ENCODE data around the gene TTLL13. TPM values are rescaled to one million over a fixed set of nuclear protein-coding genes. Genes with fewer than 3 reads are reported as not detected.

TTLL13 gene
- total RNA-seq, 1 donor from 2014 or later = 1.4 TPM

GRCh38 chr15:90214553-90215196, 34.7 kb upstream of the TTLL13 start:
- intact Hi-C loops (cut with micrococcal nuclease) = no loop called here

DNA sequence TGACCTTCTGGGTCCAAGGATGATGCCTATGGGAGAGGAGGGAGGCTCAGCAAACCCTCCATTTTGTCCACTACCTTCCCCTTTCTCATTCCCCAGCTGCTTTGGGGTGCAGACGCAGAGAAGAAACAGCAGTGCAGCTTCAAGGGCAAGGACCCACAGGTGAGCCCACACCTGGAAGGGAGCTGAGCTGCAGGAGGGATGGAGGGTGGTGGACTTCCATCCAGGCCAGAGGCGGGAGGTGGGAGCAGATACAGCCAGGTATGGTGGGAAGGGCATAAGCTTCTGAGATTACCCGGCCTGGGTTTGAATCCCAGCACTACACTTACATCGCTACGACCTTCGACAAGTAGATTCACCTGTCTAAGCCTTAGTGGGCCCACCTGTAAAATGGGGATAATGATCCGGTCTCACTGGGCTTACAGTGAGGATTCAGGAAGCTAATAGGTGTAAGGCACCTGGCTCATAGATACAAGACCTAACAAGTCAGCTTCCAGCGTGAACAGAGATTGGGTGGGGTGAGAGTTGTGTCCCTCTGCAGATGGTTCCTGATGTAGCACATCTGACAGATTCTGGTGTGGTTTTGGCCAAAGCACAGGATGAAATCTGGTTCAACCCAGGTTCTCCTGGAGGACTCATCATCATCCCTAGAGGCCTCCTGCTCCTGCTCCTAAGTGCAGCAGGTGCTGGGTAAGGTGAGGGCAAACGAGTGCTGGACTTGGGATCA, 31.5 kb upstream of the TTLL13 start:
- intact Hi-C loops (cut with micrococcal nuclease) = no loop called here

DNA sequence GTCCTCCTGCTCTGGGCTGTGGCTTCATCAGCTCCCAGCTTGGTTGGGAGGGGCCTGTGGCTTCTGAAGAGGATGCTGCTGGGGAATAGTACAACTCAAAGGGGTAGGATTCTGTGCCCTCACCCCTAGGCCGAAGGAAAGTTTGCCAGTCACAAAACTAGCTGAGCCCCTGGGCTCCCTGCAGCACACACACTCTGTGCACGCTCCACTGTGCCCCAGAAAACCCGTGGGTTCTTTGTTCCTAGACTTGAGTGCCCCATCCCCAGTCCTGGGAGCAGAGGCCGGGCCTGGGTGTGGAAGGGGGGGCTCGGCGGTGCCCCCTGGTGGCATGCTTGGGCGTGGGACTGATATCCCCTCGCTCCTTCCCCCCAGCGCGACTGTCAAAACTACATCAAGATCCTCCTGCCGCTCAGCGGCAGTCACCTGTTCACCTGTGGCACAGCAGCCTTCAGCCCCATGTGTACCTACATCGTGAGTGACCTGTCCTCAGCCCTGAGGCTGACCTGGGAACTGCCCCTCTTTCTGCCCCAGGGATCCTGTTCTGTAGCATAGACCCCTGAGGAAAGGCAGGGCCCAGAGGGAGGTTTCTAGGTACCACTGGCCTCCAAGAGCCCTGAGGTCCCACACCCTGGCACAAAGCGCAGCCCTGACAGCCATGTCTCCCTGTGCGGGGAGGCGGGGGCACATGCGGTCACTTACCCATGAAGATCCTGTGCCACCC, 29.8 kb upstream of the TTLL13 start:
- intact Hi-C loops (cut with micrococcal nuclease) = loop anchor here (1.0 kb wide), 1 partner anchor 76 kb away; no protein-coding TSS in a partner anchor

DNA sequence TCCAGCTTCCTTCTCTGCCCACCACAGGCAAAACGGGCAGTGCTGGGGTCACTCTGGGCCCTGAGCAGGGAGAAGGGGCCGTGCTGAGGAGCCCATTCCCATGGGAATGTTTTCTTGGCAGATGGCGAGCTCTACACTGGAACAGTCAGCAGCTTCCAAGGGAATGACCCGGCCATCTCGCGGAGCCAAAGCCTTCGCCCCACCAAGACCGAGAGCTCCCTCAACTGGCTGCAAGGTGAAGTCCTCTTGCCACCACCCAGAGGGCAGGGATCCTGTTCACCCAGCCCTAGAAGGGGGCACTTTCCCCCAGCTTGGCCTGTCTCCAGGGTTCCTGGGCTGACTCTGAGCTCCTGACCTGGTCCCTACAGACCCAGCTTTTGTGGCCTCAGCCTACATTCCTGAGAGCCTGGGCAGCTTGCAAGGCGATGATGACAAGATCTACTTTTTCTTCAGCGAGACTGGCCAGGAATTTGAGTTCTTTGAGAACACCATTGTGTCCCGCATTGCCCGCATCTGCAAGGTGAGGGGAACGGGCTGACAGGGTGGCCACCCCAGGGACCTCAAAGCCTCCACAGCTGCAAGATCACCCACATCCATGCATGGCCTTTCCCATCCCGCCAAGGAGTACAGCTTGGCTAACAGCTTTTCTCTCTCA, 28.0 kb upstream of the TTLL13 start:
- intact Hi-C loops (cut with micrococcal nuclease) = no loop called here

GRCh38 chr15:90222547-90222946, 26.8 kb upstream of the TTLL13 start:
- intact Hi-C loops (cut with micrococcal nuclease) = no loop called here

DNA sequence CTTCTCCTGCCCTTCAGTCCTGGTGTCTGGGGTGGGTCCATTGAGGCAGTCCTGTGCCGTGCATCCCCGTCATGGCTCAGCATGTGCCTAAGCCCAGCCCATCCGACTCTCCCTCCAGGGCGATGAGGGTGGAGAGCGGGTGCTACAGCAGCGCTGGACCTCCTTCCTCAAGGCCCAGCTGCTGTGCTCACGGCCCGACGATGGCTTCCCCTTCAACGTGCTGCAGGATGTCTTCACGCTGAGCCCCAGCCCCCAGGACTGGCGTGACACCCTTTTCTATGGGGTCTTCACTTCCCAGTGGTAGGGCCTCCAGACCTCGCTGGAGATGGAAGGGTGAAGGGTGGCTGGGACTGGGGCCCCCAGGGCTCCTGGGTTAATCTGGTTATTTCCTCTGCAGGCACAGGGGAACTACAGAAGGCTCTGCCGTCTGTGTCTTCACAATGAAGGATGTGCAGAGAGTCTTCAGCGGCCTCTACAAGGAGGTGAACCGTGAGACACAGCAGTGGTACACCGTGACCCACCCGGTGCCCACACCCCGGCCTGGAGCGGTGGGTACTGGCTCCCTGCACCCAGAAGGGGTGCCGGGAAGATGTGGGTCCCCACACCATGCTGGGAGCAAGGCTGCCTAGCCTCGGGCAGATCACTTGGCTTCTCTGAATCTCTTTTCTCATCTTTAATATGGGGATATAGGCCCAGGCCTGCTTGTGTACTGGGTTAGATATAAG, 25.8 kb upstream of the TTLL13 start:
- intact Hi-C loops (cut with micrococcal nuclease) = no loop called here

GRCh38 chr15:90225047-90225446, 24.3 kb upstream of the TTLL13 start:
- intact Hi-C loops (cut with micrococcal nuclease) = no loop called here

DNA sequence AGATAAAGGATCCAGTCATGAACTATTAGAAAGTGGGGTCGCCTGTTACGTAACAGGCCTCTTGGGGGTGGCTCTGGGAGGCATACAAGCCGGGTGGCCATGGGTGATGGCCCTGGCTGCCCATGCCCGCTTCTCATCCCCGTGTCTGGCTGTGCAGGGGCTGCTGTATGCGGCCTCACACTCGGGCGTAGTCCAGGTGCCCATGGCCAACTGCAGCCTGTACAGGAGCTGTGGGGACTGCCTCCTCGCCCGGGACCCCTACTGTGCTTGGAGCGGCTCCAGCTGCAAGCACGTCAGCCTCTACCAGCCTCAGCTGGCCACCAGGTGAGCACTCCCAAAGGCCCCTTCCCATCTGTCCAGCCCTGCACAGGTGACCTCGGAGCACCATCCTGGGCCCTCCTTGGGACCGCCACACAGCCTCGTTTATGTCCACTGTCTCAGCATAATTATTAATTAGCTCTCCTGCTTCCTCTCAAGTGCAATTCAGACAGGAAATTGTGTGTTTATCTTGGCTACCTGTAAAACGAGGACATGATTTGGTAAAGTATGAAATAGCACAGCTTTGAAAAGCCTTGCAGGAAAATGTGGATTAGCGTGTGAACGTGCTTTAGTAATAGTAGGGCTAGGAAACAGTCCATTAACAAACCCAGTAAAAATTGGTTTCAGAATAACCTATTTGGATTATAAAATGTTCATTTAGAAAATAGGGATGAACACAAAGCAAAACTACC, 23.7 kb upstream of the TTLL13 start:
- intact Hi-C loops (cut with micrococcal nuclease) = no loop called here

DNA sequence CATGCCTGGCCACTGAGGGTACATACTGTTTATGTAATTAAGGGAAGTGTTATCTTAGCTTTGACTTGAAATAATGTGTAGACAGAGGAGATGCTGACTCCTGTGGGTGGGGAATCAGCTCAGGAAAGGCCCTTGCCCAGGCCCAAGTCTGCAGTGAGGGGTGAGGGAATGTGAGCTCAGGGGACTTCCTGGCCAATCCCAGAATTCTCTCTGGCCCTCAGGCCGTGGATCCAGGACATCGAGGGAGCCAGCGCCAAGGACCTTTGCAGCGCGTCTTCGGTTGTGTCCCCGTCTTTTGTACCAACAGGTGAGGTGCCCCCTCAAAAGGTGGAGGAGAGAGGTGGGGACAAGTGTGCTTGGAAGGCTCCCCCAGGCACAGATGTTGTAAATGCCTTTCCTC, 22.0 kb upstream of the TTLL13 start:
- intact Hi-C loops (cut with micrococcal nuclease) = no loop called here

- intact Hi-C loops (cut with micrococcal nuclease) = no loop called here
Observed at GRCh38 chr15:90227816-90228772, 21.3 kb upstream of the TTLL13 start.

- intact Hi-C loops (cut with micrococcal nuclease) = no loop called here
Observed at GRCh38 chr15:90228960-90229359, 20.4 kb upstream of the TTLL13 start.

- intact Hi-C loops (cut with micrococcal nuclease) = loop anchor here (5.0 to 10.0 kb wide), 6 partner anchors 172 to 895 kb away; partner anchors contain the start of genes AP3S2, POLG, TICRR and VPS33B
Observed at GRCh38 chr15:90230071-90230494, 19.3 kb upstream of the TTLL13 start.

GRCh38 chr15:90230610-90231009, 18.7 kb upstream of the TTLL13 start:
- intact Hi-C loops (cut with micrococcal nuclease) = loop anchor here (1.0 to 10.0 kb wide), 8 partner anchors 87 to 896 kb away; partner anchors contain the start of genes AP3S2, POLG, TICRR and VPS33B

GRCh38 chr15:90231028-90232017, 18.0 kb upstream of the TTLL13 start:
- intact Hi-C loops (cut with micrococcal nuclease) = loop anchor here (1.0 to 10.0 kb wide), 9 partner anchors 88 to 897 kb away; partner anchors contain the start of genes AP3S2, BLM, POLG and TICRR

GRCh38 chr15:90232196-90232595, 17.2 kb upstream of the TTLL13 start:
- intact Hi-C loops (cut with micrococcal nuclease) = loop anchor here (2.0 to 10.0 kb wide), 7 partner anchors 170 to 897 kb away; partner anchors contain the start of genes AP3S2, BLM, POLG and TICRR

GRCh38 chr15:90232941-90233386, 16.4 kb upstream of the TTLL13 start:
- intact Hi-C loops (cut with micrococcal nuclease) = loop anchor here (2.0 to 10.0 kb wide), 7 partner anchors 169 to 898 kb away; partner anchors contain the start of genes AP3S2, BLM, POLG and TICRR
